Chondrocyte (in vitro differentiated cells): Measurements from ENCODE around the gene CREG2. TPM values are rescaled to one million over a fixed set of nuclear protein-coding genes. Genes with fewer than 3 reads are reported as not detected.

ENCODE experiments used
- DNase-seq: peaks from one replicate; pipeline ENCODE4 v3.0.0; 2021; ENCODE audit warnings: mixed read lengths, low spot score
- H3K27ac Mint-ChIP-seq: one replicate; pipeline ENCODE4 v1.8.0; 2021; ENCODE audit warnings: mild to moderate bottlenecking, moderate library complexity, mixed read lengths; ENCODE audit not compliant: unreplicated experiment
- H3K27me3 Mint-ChIP-seq: 2 replicates; pipeline ENCODE4 v1.8.0; 2021; ENCODE audit warnings: low read depth, mixed read lengths
- H3K36me3 Mint-ChIP-seq: 2 replicates; pipeline ENCODE4 v1.8.0; 2021; ENCODE audit warnings: low read depth, mixed read lengths
- H3K4me1 Mint-ChIP-seq: 2 replicates; pipeline ENCODE4 v1.8.0; 2021; ENCODE audit warnings: low read depth, mild to moderate bottlenecking, mixed read lengths
- H3K4me3 Mint-ChIP-seq: one replicate; pipeline ENCODE4 v1.8.0; 2021; ENCODE audit warnings: mild to moderate bottlenecking, moderate library complexity, mixed read lengths; ENCODE audit not compliant: unreplicated experiment
- H3K9me3 Mint-ChIP-seq: 2 replicates; pipeline ENCODE4 v1.8.0; 2021; ENCODE audit warnings: low read depth, mixed read lengths
- total RNA-seq: library from RNA; stranded (reverse); gene quantifications from 3 replicates; pipeline ENCODE4 v1.2.1, GENCODE V29; 2021
- TF ChIP-seq, protein P1 (sequence below): fragments of 200-600 bp; sonication (generic); IDR thresholded peaks from 2 replicates; pipeline ENCODE4 v1.5.0; 2021; ENCODE audit warnings: antibody characterized with exemption, mild to moderate bottlenecking, moderate library complexity

The CREG2 gene
- total RNA-seq, 1 donor from 2014 or later: not detected

DNA sequence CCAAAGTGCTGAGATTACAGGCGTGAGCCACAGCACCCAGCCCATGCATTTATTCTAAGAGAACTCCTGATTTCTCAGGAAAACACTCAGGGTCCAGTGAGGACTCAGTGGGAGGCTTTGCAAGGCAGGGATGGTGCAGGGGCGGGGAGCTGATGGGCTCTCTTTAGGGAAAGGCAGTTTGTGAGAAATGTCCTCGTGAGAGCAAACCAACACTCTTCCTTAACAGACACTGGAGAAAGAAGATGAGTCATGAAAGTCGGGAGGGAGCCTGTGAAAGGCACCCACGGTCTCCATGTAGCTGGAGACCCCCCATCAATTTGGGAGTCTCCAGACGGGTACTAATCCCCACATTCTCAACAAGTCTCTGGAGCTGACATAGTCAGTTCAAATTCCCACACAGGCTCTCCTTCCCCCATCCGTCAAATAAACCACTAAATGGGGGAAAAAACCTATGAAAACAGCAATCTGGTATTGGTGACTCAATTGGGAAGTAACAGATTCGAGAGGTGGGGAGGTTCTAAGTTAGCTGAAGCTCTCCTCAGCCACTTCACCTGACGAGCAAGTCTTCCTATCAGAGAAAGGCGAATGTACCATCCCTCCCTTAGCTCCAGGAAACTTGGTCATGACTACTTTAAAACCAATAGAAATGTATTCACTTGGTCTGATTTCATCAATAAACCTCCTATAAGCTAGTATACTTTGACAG lies 11.0 kb upstream of the CREG2 start:
- DNase-seq: no peak
- H3K27me3 Mint-ChIP-seq: peaks cover 5% of the 10 kb centered on the region

DNA sequence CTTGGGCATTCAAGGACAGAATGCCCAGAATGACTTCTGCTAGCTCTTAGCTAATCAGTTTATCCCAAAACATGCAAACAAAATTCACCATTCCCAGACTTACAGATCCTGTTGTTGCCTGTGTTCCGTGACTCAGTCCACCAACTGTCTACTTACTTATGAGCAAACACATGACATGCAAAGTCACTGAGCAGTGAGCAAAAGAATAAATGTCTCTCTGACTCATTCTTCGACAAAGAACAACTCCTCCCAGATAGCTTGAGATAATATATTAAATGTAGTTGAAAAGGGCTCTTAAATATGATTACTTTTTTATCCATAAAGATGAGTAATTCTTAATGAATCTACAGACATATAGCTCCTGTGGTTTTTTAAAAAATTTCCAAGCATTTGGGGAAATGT lies 9.0 kb upstream of the CREG2 start:
- no peak for DNase-seq
- no peaks in the 10 kb centered on the region for H3K9me3 Mint-ChIP-seq
- H3K36me3 Mint-ChIP-seq: no peaks in the 10 kb centered on the region
- TF ChIP-seq, protein P1, sequence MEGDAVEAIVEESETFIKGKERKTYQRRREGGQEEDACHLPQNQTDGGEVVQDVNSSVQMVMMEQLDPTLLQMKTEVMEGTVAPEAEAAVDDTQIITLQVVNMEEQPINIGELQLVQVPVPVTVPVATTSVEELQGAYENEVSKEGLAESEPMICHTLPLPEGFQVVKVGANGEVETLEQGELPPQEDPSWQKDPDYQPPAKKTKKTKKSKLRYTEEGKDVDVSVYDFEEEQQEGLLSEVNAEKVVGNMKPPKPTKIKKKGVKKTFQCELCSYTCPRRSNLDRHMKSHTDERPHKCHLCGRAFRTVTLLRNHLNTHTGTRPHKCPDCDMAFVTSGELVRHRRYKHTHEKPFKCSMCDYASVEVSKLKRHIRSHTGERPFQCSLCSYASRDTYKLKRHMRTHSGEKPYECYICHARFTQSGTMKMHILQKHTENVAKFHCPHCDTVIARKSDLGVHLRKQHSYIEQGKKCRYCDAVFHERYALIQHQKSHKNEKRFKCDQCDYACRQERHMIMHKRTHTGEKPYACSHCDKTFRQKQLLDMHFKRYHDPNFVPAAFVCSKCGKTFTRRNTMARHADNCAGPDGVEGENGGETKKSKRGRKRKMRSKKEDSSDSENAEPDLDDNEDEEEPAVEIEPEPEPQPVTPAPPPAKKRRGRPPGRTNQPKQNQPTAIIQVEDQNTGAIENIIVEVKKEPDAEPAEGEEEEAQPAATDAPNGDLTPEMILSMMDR: no peak
- H3K4me3 Mint-ChIP-seq: no peak overlapping the region
- H3K27ac Mint-ChIP-seq: peak overlapping the region; percentile 74
- peaks cover 10% of the 10 kb centered on the region for H3K4me1 Mint-ChIP-seq
- peaks cover 8% of the 10 kb centered on the region for H3K27me3 Mint-ChIP-seq

More for the DNA sequence above, 11.0 kb upstream of the CREG2 start:
- no peaks in the 10 kb centered on the region for H3K9me3 Mint-ChIP-seq
- no peak overlapping the region for H3K27ac Mint-ChIP-seq
- TF ChIP-seq, protein P1: no peak
- H3K4me1 Mint-ChIP-seq: peaks cover 10% of the 10 kb centered on the region
- no peaks in the 10 kb centered on the region for H3K36me3 Mint-ChIP-seq
- no peak overlapping the region for H3K4me3 Mint-ChIP-seq

DNA sequence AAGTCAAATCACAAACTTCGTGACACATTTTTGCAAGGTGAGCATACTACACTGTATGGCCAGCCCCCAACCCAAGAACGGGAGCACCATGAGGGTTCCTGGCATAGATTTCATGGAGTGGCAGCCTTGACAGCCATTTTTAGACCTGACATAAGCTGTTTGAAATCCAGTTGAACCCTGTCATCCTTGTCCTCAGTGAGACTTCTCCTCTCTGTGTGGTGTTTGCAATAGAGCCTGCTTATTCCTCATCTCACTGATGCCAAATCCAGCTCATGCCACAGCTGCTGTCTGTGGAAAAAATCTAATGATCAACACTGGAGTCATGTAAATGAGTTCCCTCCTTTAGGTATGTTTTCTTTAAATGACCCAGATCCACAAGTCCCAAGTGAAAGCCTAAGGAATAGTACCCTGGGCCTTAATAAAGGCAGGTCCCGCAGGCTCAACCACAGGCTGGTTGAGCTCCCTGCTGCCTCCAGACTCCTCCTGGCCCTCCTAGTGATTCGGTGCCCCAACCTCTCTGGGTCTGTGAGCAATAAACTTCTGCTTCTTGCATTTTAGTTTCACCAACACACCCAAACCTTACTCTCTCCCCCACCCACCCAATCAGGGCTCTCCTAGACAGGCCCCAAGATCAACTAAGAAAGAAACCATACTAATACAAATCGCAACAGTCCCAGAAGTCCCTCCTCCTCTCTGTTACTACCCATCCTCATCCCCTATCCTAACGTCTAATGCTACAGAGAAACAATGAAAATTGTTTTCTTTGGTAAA lies 8.4 kb upstream of the CREG2 start:
- no peak overlapping the region for H3K4me3 Mint-ChIP-seq
- H3K9me3 Mint-ChIP-seq: no peaks in the 10 kb centered on the region
- H3K27ac Mint-ChIP-seq: peak overlapping the region; percentile 74
- TF ChIP-seq, protein P1: no peak
- H3K36me3 Mint-ChIP-seq: no peaks in the 10 kb centered on the region
- DNase-seq: no peak
- H3K27me3 Mint-ChIP-seq: peaks cover 8% of the 10 kb centered on the region
- H3K4me1 Mint-ChIP-seq: peaks cover 10% of the 10 kb centered on the region

DNA sequence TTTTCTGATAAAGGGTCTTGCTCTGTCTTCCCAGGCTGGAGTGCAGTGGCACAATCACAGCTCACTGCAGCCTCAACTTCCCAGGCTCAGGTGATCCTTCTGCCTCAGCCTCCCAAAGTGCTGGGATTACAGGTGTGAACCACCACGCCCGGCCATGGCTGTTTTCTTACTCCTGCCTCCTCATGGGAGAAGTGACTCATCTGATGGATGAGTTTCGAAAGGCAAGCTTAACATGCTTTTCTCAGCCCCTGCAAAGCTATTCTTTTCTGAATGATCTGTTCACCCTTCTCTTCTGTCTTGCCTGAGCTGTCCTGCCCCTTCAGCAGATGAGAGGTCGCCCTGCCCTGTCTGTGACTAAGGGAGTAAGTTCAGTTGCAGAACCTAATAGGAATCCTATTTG lies 929 bp upstream of the CREG2 start:
- Mint-ChIP-seq H3K9me3 (no peaks in the 10 kb centered on the region), H3K36me3 (no peaks in the 10 kb centered on the region), H3K4me3 (no peak overlapping the region), H3K27me3 (peaks cover 50% of the 10 kb centered on the region), H3K4me1 (peaks cover 11% of the 10 kb centered on the region), H3K27ac (no peak overlapping the region)
- DNase-seq: no peak
- TF ChIP-seq, protein P1: no peak

DNA sequence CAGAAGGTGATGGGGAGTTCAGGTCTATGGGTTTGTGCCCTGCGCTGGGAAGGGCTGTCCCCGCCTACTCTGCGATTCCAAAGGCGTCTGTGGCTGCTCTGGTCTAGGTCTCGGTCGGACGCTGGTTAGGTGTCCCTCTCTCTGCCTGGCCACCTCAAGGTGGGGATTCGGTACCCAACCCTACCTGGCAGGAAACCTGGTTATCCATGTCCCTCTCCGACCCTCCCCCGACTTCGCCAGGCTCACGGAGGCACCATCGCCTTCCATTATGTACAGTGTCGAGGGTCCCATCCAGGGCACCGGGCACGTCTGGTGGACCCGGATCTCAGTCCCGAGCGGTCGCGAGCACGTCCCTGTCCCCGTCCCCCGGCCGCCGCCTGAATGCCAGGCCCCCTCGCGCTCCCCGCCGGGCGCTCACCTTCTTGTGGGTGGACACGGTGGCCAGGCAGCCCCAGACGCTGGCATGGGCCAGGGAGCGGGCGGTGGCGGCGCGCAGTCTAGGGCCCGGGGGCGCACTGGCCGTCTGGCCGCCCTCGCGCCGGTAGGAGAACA lies 628 bp downstream of the CREG2 start:
- H3K36me3 Mint-ChIP-seq: no peaks in the 10 kb centered on the region
- DNase-seq: no peak
- TF ChIP-seq, protein P1: no peak
- peak overlapping the region; percentile 48 for H3K4me3 Mint-ChIP-seq
- H3K27ac Mint-ChIP-seq: no peak overlapping the region
- peaks cover 11% of the 10 kb centered on the region for H3K4me1 Mint-ChIP-seq
- H3K9me3 Mint-ChIP-seq: no peaks in the 10 kb centered on the region
- H3K27me3 Mint-ChIP-seq: peaks cover 54% of the 10 kb centered on the region
